IMR-90 (cell line): Measurements from ENCODE around the gene OR2T29. TPM values are rescaled to one million over a fixed set of nuclear protein-coding genes. Genes with fewer than 3 reads are reported as not detected.

Experiments
- ATAC-seq: fragments of 200-7000 bp; cut with Tn5 transposase; 2 replicates; pipeline ENCODE4 v1.9.1; 2020; ENCODE audit warnings: low read depth, mild to moderate bottlenecking, moderate library complexity
- BruUV-seq: library from RNA; stranded (reverse); fragments of 400-500 nt; replicated peaks from 2 replicates; lab custom pipeline; 2021; lab: Mats Ljungman, UMichigan
- CTCF ChIA-PET: fragments of 300-600 bp; formaldehyde crosslinking; extraction: SDS; loops from one replicate; lab custom pipeline; 2021; ENCODE audit warnings: antibody characterized with exemption; lab: Yijun Ruan, JAX
- POLR2A ChIA-PET: fragments of 300-600 bp; sonication (Branson Sonifier 250); formaldehyde crosslinking; loops from one replicate; lab custom pipeline; 2022; ENCODE audit warnings: antibody characterized with exemption; ENCODE audit not compliant: unreplicated experiment; lab: Charles Lee
- DNase-seq: peaks from one replicate; pipeline ENCODE4 v3.0.0; 2013
- H2AFZ ChIP-seq: replicated peaks from 2 replicates; pipeline ENCODE3; 2013; ENCODE audit warnings: low read length, mild to moderate bottlenecking; ENCODE audit not compliant: poor library complexity
- H2AK5ac ChIP-seq: 2 replicates; pipeline ENCODE4 v1.6.1; 2013; ENCODE audit warnings: low read depth, low read length, inconsistent platforms
- H2AK9ac ChIP-seq: replicated peaks from 2 replicates; pipeline ENCODE3; 2013; ENCODE audit warnings: mild to moderate bottlenecking, low read depth, low read length, moderate library complexity; ENCODE audit not compliant: poor library complexity
- H2BK120ac ChIP-seq: 2 replicates; pipeline ENCODE4 v1.6.1; 2013; ENCODE audit warnings: low read depth, low read length, inconsistent platforms
- H2BK15ac ChIP-seq: 3 replicates; pipeline ENCODE4 v1.6.1; 2013; ENCODE audit warnings: low read depth, low read length, inconsistent platforms
- H2BK20ac ChIP-seq: 2 replicates; pipeline ENCODE4 v1.6.1; 2013; ENCODE audit warnings: low read depth, mild to moderate bottlenecking, inconsistent platforms, low read length, moderate library complexity
- H2BK5ac ChIP-seq: 2 replicates; pipeline ENCODE4 v1.6.1; 2013; ENCODE audit warnings: mild to moderate bottlenecking, low read depth, low read length, inconsistent platforms; ENCODE audit not compliant: poor library complexity, severe bottlenecking
- H3K14ac ChIP-seq: replicated peaks from 2 replicates; pipeline ENCODE4 v1.6.1; 2013; ENCODE audit warnings: low read depth, low read length, inconsistent platforms
- H3K18ac ChIP-seq: 2 replicates; pipeline ENCODE4 v1.6.1; 2013; ENCODE audit warnings: low read depth, low read length, control low read depth
- H3K23ac ChIP-seq: 2 replicates; pipeline ENCODE4 v1.6.1; 2013; ENCODE audit warnings: low read depth, low read length, inconsistent platforms
- H3K27ac ChIP-seq: 2 replicates; pipeline ENCODE4 v1.5.1; 2013; ENCODE audit warnings: mild to moderate bottlenecking, control low read depth, low read length; ENCODE audit not compliant: insufficient read depth
- H3K27me3 ChIP-seq: 2 replicates; pipeline ENCODE4 v1.6.1; 2013; ENCODE audit warnings: low read length; ENCODE audit not compliant: control insufficient read depth, insufficient read depth
- H3K36me3 ChIP-seq: 2 replicates; pipeline ENCODE4 v1.6.1; 2013; ENCODE audit warnings: low read length, mixed read lengths; ENCODE audit not compliant: control insufficient read depth, insufficient read depth
- H3K4ac ChIP-seq: 2 replicates; pipeline ENCODE4 v1.6.1; 2013; ENCODE audit warnings: low read depth, low read length, inconsistent platforms
- H3K4me1 ChIP-seq: 2 replicates; pipeline ENCODE4 v1.6.1; 2013; ENCODE audit warnings: low read length, mixed read lengths; ENCODE audit not compliant: control insufficient read depth, insufficient read depth
- H3K4me2 ChIP-seq: 2 replicates; pipeline ENCODE4 v1.6.1; 2013; ENCODE audit warnings: low read depth, mild to moderate bottlenecking, control low read depth, low read length, moderate library complexity
- H3K4me3 ChIP-seq: 2 replicates; pipeline ENCODE4 v1.5.1; 2013; ENCODE audit warnings: low read depth, mild to moderate bottlenecking, control low read depth, low read length, moderate library complexity; ENCODE audit not compliant: insufficient read depth
- H3K56ac ChIP-seq: 2 replicates; pipeline ENCODE4 v1.6.1; 2013; ENCODE audit warnings: low read length, inconsistent platforms; ENCODE audit not compliant: insufficient read depth; ENCODE audit errors: extremely low read depth
- H3K79me1 ChIP-seq, 2 experiments: 2 replicates each; pipeline ENCODE4 v1.6.1; 2013; ENCODE audit warnings: low read length in 2 of 2, inconsistent platforms in 1 of 2, low read depth in 1 of 2
- H3K9ac ChIP-seq: 2 replicates; pipeline ENCODE4 v1.6.1; 2013; ENCODE audit warnings: low read depth, low read length, control low read depth
- H3K9me1 ChIP-seq: 2 replicates; pipeline ENCODE4 v1.6.1; 2013; ENCODE audit warnings: low read length, inconsistent platforms; ENCODE audit not compliant: insufficient read depth
- H3K9me3 ChIP-seq: 2 replicates; pipeline ENCODE4 v1.6.1; 2013; ENCODE audit warnings: low read length; ENCODE audit not compliant: control insufficient read depth, insufficient read depth
- H4K20me1 ChIP-seq: 2 replicates; pipeline ENCODE4 v1.6.1; 2013; ENCODE audit warnings: low read length, inconsistent platforms; ENCODE audit not compliant: insufficient read depth
- H4K5ac ChIP-seq: 2 replicates; pipeline ENCODE4 v1.6.1; 2013; ENCODE audit warnings: mild to moderate bottlenecking, low read depth, low read length, control low read depth
- H4K8ac ChIP-seq, 2 experiments: 2 replicates each; pipeline ENCODE4 v1.6.1; 2013; ENCODE audit warnings: low read depth in 2 of 2, low read length in 2 of 2, control low read depth in 1 of 2, inconsistent platforms in 1 of 2
- H4K91ac ChIP-seq: 2 replicates; pipeline ENCODE4 v1.6.1; 2013; ENCODE audit warnings: low read depth, low read length, inconsistent platforms; ENCODE audit not compliant: insufficient read depth
- BHLHE40 ChIP-seq: fragments of 150-350 bp; IDR thresholded peaks from 2 replicates; pipeline ENCODE4 v1.6.1; 2016; ENCODE audit warnings: mild to moderate bottlenecking, low read depth, low read length
- CEBPB ChIP-seq: IDR thresholded peaks from 2 replicates; pipeline ENCODE4 v1.6.1; 2012; ENCODE audit warnings: low read depth, low read length, improper control_type of control experiment
- CHD1 ChIP-seq: IDR thresholded peaks from 2 replicates; pipeline ENCODE4 v1.6.1; 2012; ENCODE audit warnings: low read depth, low read length, improper control_type of control experiment
- CTCF ChIP-seq: conservative IDR thresholded peaks from 2 replicates; pipeline ENCODE4 v1.5.1; 2012; ENCODE audit warnings: mild to moderate bottlenecking, low read depth, low read length, improper control_type of control experiment
- MAFK ChIP-seq: IDR thresholded peaks from 2 replicates; pipeline ENCODE4 v1.6.1; 2012; ENCODE audit warnings: low read depth, low read length, improper control_type of control experiment
- MAZ ChIP-seq: IDR thresholded peaks from 2 replicates; pipeline ENCODE4 v1.6.1; 2012; ENCODE audit warnings: low read depth, mild to moderate bottlenecking, low read length, improper control_type of control experiment, moderate library complexity, borderline replicate concordance
- MXI1 ChIP-seq: IDR thresholded peaks from 2 replicates; pipeline ENCODE4 v1.6.1; 2012; ENCODE audit warnings: low read depth, mild to moderate bottlenecking, low read length, moderate library complexity, borderline replicate concordance
- POLR2A ChIP-seq: IDR thresholded peaks from 2 replicates; pipeline ENCODE4 v1.6.1; 2012; ENCODE audit warnings: mild to moderate bottlenecking, low read depth, low read length
- RAD21 ChIP-seq: IDR thresholded peaks from 2 replicates; pipeline ENCODE4 v1.6.1; 2012; ENCODE audit warnings: low read length, improper control_type of control experiment
- RCOR1 ChIP-seq: IDR thresholded peaks from 2 replicates; pipeline ENCODE4 v1.6.1; 2012; ENCODE audit warnings: mild to moderate bottlenecking, low read length, improper control_type of control experiment; ENCODE audit not compliant: insufficient replicate concordance
- RFX5 ChIP-seq: IDR thresholded peaks from 2 replicates; pipeline ENCODE4 v1.8.0; 2012; ENCODE audit warnings: low read depth, mild to moderate bottlenecking, low read length, moderate library complexity
- USF2 ChIP-seq: fragments of 150-350 bp; IDR thresholded peaks from 2 replicates; pipeline ENCODE4 v1.6.1; 2017; ENCODE audit warnings: mild to moderate bottlenecking, antibody characterized with exemption, low read length, low read depth
- WGBS, 2 experiments: methylation state at CpG; one replicate each; pipeline versions ENCODE4 v1.1.5 to v1.1.7; 2013; ENCODE audit warnings: missing lambda C conversion rate in 2 of 2; ENCODE audit not compliant: insufficient read length in 1 of 2; ENCODE audit errors: extremely low coverage in 2 of 2; 5-methylcytosine and 5-hydroxymethylcytosine counted together
- dilution Hi-C: fragments of 300-500 bp; cut with HindIII; formaldehyde crosslinking; loops from one replicate; pipeline ENCODE4 v1.14.3; 2018; ENCODE audit warnings: low sequenced_read_pairs; ENCODE audit not compliant: unreplicated experiment
- in situ Hi-C: fragments of 300-500 bp; cut with MboI; formaldehyde crosslinking; loops from 3 replicates; pipeline ENCODE4 v1.14.3; 2019; ENCODE audit warnings: low sequenced_read_pairs, inconsistent platforms, mixed read lengths
- intact Hi-C: fragments of 100-400 bp; cut with micrococcal nuclease; formaldehyde crosslinking; loops from 2 replicates; pipeline ENCODE4 v1.10.0; 2022
- polyA plus RNA-seq, 3 experiments: library from polyadenylated mRNA; depleted of rRNA; stranded (reverse); fragments of >200 nt; gene quantifications; 2 replicates each; pipeline ENCODE4 v1.2.3, GENCODE V29; 2012; ENCODE audit warnings: low replicate concordance in 1 of 3
- total RNA-seq: library from RNA; depleted of rRNA; stranded (reverse); fragments of >200 nt; gene quantifications from 2 replicates; pipeline ENCODE4 v1.2.3, GENCODE V29; 2012
- TF ChIP-seq, protein P1 (sequence below): fragments of 150-350 bp; IDR thresholded peaks from 2 replicates; pipeline ENCODE4 v1.6.1; 2016; ENCODE audit warnings: low read depth, mild to moderate bottlenecking, low read length, moderate library complexity, borderline replicate concordance

The OR2T29 gene
- total and polyA plus RNA-seq, 2 of the 4 experiments (the other 2 are of a cell fraction): not detected

DNA sequence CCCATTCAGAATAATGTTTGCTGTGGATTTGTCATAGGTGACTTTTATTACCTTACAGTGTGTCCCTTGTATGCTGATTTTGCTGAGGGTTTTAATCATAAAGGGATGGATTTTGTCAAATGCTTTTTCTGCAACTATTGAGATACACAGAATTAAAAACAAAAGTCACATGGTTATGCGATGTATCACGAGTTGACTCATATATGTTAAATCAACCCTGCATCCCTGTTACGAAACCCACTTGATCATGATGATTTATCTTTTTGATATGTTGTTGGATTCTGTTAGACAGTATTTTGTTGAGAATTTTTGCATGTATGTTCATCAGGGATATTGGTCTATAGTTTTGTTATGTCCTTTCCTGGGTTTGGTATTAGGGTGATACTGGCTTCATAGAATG lies 22.7 kb upstream of the OR2T29 start:
- Histone ChIP-seq H2AFZ (no peak overlapping the region), H3K9me1 (no peaks in the 10 kb centered on the region), H3K27ac (no peak overlapping the region), H2BK15ac (no peak overlapping the region), H3K36me3 (no peaks in the 10 kb centered on the region), H4K8ac (no peak overlapping the region), H3K18ac (no peak overlapping the region), H3K4me3 (no peak overlapping the region), H4K5ac (no peak overlapping the region), H2AK5ac (no peak overlapping the region), H2BK5ac (no peak overlapping the region), H3K23ac (no peak overlapping the region), H3K14ac (no peak overlapping the region), H3K27me3 (no peaks in the 10 kb centered on the region), H3K56ac (no peak overlapping the region), H3K4me1 (no peaks in the 10 kb centered on the region), H3K79me1 (no peaks in the 10 kb centered on the region), H3K9me3 (no peaks in the 10 kb centered on the region), H4K91ac (no peak overlapping the region), H3K4ac (no peak overlapping the region), H3K9ac (no peak overlapping the region), H2BK20ac (no peak overlapping the region), H2AK9ac (no peak overlapping the region), H4K20me1 (no peaks in the 10 kb centered on the region), H3K4me2 (no peak overlapping the region), H2BK120ac (no peak overlapping the region)
- intact Hi-C loops: no loop called here
- no TSS peak for BruUV-seq
- dilution Hi-C loops: no loop called here
- ChIA-PET POLR2A (no interaction called here), CTCF (no interaction called here)
- WGBS, 2 experiments: no CpG with 5 or more reads among the region's 3 CpGs
- in situ Hi-C loops: no loop called here
- no peak for TF ChIP-seq RAD21
- TF ChIP-seq, protein P1, sequence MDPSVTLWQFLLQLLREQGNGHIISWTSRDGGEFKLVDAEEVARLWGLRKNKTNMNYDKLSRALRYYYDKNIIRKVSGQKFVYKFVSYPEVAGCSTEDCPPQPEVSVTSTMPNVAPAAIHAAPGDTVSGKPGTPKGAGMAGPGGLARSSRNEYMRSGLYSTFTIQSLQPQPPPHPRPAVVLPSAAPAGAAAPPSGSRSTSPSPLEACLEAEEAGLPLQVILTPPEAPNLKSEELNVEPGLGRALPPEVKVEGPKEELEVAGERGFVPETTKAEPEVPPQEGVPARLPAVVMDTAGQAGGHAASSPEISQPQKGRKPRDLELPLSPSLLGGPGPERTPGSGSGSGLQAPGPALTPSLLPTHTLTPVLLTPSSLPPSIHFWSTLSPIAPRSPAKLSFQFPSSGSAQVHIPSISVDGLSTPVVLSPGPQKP: no peak
- no peak for TF ChIP-seq POLR2A
- TF ChIP-seq RFX5: no peak
- no peak for TF ChIP-seq CEBPB
- TF ChIP-seq MXI1: no peak
- no peak for TF ChIP-seq CTCF
- no peak for TF ChIP-seq RCOR1
- no peak for TF ChIP-seq MAFK
- TF ChIP-seq BHLHE40: no peak
- TF ChIP-seq CHD1: no peak
- no peak for TF ChIP-seq USF2
- no peak for TF ChIP-seq MAZ
- DNase-seq: no peak
- ATAC-seq: no peak
